ENCODE results near the gene TSFM.

DNA sequence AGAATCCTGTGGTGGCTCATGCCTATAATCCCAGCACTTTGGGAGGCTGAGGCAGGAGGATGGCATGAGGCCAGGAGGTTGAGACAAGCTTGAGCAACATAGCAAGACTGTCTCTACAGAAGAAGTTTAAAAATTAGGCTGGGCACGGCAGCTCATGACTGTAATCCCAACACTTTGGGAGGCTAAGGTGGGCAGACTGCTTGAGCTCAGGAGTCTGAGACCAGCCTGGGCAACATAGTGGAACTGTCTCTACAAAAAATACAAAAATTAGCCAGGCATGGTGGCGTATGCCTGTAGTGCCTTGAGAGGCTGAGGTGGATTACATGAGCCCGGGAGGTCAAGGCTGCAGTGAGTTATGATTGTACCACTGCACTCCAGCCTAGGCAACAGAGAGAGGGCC lies 14.7 kb upstream of the TSFM start:
- TF ChIP-seq, protein P1, sequence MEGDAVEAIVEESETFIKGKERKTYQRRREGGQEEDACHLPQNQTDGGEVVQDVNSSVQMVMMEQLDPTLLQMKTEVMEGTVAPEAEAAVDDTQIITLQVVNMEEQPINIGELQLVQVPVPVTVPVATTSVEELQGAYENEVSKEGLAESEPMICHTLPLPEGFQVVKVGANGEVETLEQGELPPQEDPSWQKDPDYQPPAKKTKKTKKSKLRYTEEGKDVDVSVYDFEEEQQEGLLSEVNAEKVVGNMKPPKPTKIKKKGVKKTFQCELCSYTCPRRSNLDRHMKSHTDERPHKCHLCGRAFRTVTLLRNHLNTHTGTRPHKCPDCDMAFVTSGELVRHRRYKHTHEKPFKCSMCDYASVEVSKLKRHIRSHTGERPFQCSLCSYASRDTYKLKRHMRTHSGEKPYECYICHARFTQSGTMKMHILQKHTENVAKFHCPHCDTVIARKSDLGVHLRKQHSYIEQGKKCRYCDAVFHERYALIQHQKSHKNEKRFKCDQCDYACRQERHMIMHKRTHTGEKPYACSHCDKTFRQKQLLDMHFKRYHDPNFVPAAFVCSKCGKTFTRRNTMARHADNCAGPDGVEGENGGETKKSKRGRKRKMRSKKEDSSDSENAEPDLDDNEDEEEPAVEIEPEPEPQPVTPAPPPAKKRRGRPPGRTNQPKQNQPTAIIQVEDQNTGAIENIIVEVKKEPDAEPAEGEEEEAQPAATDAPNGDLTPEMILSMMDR (IDR thresholded peaks at IDR 0.05; ENCODE audit: low read depth, low read length, poor library complexity, severe bottlenecking) = no peak
- TF ChIP-seq EZH2phosphoT487 (IDR thresholded peaks at IDR 0.05; ENCODE audit: borderline replicate concordance, low read length) = no peak

All from DOHH2 (cell line).